Measurements from ENCODE around the gene NRGN.
A peak's percentile ranks its signal among the peaks of the same experiment; 100 is the strongest.
"Not testable (repeated sequence)": the region's sequence is repeated elsewhere in the genome, so short reads cannot be mapped to it uniquely, and the experiment has no call there.

Gene NRGN

GRCh38 chr11:124756033-124756752 is 16.5 kb downstream of the NRGN start:
- DNase-seq (ENCODE audit: low read depth in 2 of 2, low spot score in 1 of 2), result no peak

GRCh38 chr11:124756753-124757227 is 17.0 kb downstream of the NRGN start:
- DNase-seq (ENCODE audit: low read depth in 2 of 2, low spot score in 1 of 2), result no peak

- DNase-seq (ENCODE audit: low read depth in 2 of 2, low spot score in 1 of 2), result no peak
Measured at GRCh38 chr11:124757320-124757719, 17.6 kb downstream of the NRGN start.

- no peak for DNase-seq (ENCODE audit: low read depth in 2 of 2, low spot score in 1 of 2)
Measured at GRCh38 chr11:124758355-124759265, 18.9 kb downstream of the NRGN start.

GRCh38 chr11:124759266-124760204 is 19.8 kb downstream of the NRGN start:
- no peak for DNase-seq (ENCODE audit: low read depth in 2 of 2, low spot score in 1 of 2)

- no peak for DNase-seq (ENCODE audit: low read depth in 2 of 2, low spot score in 1 of 2)
Measured at GRCh38 chr11:124760205-124760652, 20.5 kb downstream of the NRGN start.

- no peak for DNase-seq (ENCODE audit: low read depth in 2 of 2, low spot score in 1 of 2)
Measured at GRCh38 chr11:124760806-124761205, 21.1 kb downstream of the NRGN start.

GRCh38 chr11:124761301-124762104 is 21.8 kb downstream of the NRGN start:
- no peak for DNase-seq (ENCODE audit: low read depth in 2 of 2, low spot score in 1 of 2)

GRCh38 chr11:124762105-124762623 is 22.4 kb downstream of the NRGN start, which contains the start of gene ESAM:
TSS of gene ESAM (minus strand) at chr11:124762290. CDS start at chr11:124762154, 136 bp downstream.
- peak in 1 of 2 donors; percentile 41 for DNase-seq (ENCODE audit: low read depth in 2 of 2, low spot score in 1 of 2)

GRCh38 chr11:124762624-124763155 is 22.9 kb downstream of the NRGN start:
- DNase-seq (ENCODE audit: low read depth in 2 of 2, low spot score in 1 of 2), result no peak

- DNase-seq (ENCODE audit: low read depth in 2 of 2, low spot score in 1 of 2), result peak; percentile 62 to 85
Measured at GRCh38 chr11:124763156-124763947, 23.6 kb downstream of the NRGN start.

- no peak for DNase-seq (ENCODE audit: low read depth in 2 of 2, low spot score in 1 of 2)
Measured at GRCh38 chr11:124766156-124766555, 26.4 kb downstream of the NRGN start.

GRCh38 chr11:124768914-124769313 is 29.2 kb downstream of the NRGN start:
- no peak for DNase-seq (ENCODE audit: low read depth in 2 of 2, low spot score in 1 of 2)

GRCh38 chr11:124769806-124770774 is 30.3 kb downstream of the NRGN start:
- no peak for DNase-seq (ENCODE audit: low read depth in 2 of 2, low spot score in 1 of 2)

- not testable (repeated sequence) for DNase-seq (ENCODE audit: low read depth in 2 of 2, low spot score in 1 of 2)
Measured at GRCh38 chr11:124770959-124771358, 31.2 kb downstream of the NRGN start.

GRCh38 chr11:124776865-124777645 is 37.3 kb downstream of the NRGN start:
- no peak for DNase-seq (ENCODE audit: low read depth in 2 of 2, low spot score in 1 of 2)

- DNase-seq (ENCODE audit: low read depth in 2 of 2, low spot score in 1 of 2), result no peak
Measured at GRCh38 chr11:124778281-124778680, 38.5 kb downstream of the NRGN start.
